ENCODE results near the gene MGME1.

MGME1 gene

GRCh38 chr20:17940224-17940971, 28.4 kb upstream of the MGME1 start:
- no peak for DNase-seq

- no peak for DNase-seq
Measured at GRCh38 chr20:17941087-17941825, 27.6 kb upstream of the MGME1 start.

GRCh38 chr20:17941826-17942196, 27.0 kb upstream of the MGME1 start:
- DNase-seq = no peak

GRCh38 chr20:17943343-17943742, 25.5 kb upstream of the MGME1 start:
- DNase-seq = no peak

- DNase-seq = no peak
Measured at GRCh38 chr20:17944854-17945474, 23.9 kb upstream of the MGME1 start.

GRCh38 chr20:17946040-17946439, 22.8 kb upstream of the MGME1 start:
- no peak for DNase-seq

GRCh38 chr20:17946572-17947473, 22.0 kb upstream of the MGME1 start:
- DNase-seq = no peak

- DNase-seq = no peak
Measured at GRCh38 chr20:17947474-17947815, 21.4 kb upstream of the MGME1 start.

GRCh38 chr20:17948442-17948841, 20.4 kb upstream of the MGME1 start:
- DNase-seq = no peak

- no peak for DNase-seq
Measured at GRCh38 chr20:17949899-17950298, 18.9 kb upstream of the MGME1 start.

- DNase-seq = no peak
Measured at GRCh38 chr20:17950670-17951069, 18.1 kb upstream of the MGME1 start.

GRCh38 chr20:17951323-17951722, 17.5 kb upstream of the MGME1 start:
- no peak for DNase-seq

GRCh38 chr20:17952692-17953684, 15.8 kb upstream of the MGME1 start:
- no peak for DNase-seq

- no peak for DNase-seq
Measured at GRCh38 chr20:17953935-17954334, 14.9 kb upstream of the MGME1 start.

GRCh38 chr20:17955302-17955701, 13.5 kb upstream of the MGME1 start:
- DNase-seq = no peak

GRCh38 chr20:17956099-17956685, 12.6 kb upstream of the MGME1 start:
- DNase-seq = no peak

GRCh38 chr20:17957505-17958363, 11.1 kb upstream of the MGME1 start:
- no peak for DNase-seq

GRCh38 chr20:17958373-17959256, 10.2 kb upstream of the MGME1 start:
- no peak for DNase-seq

- no peak for DNase-seq
Measured at GRCh38 chr20:17959257-17959627, 9.6 kb upstream of the MGME1 start.

Measured in CD4-positive, alpha-beta T cell treated with Interleukin-12 subunit alpha and Interleukin-12 subunit beta, for 1 hour (primary cell).